Activated gamma-delta T cell (primary cell): ENCODE data around the gene DPP6.
"Not testable (repeated sequence)": the region's sequence is repeated elsewhere in the genome, so short reads cannot be mapped to it uniquely, and the experiment has no call there.

Experiments
- DNase-seq: peaks from one replicate; lab custom pipeline; 2025; lab: John Stamatoyannopoulos, UW

Gene DPP6

DNA sequence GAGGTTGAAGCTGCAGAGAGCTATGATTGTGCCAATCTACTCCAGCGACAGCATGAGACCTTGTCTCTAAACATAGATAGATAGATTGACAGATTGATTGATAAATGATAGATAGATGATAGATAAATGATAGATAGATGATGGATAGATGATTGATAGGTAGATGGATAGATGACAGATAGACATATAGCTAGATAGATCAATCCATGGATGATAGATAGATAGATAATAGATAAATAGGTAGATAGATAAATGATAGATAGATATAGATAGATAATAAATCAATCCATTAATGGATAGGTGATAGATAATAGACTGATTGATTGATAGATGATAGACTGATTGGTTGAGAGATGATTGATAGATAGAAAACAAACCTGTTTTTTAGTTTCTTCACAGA is 601.1 kb downstream of the DPP6 start:
- no peak for DNase-seq

- no peak for DNase-seq
Observed at GRCh38 chr7:154656618-154657017, 604.4 kb downstream of the DPP6 start.

DNA sequence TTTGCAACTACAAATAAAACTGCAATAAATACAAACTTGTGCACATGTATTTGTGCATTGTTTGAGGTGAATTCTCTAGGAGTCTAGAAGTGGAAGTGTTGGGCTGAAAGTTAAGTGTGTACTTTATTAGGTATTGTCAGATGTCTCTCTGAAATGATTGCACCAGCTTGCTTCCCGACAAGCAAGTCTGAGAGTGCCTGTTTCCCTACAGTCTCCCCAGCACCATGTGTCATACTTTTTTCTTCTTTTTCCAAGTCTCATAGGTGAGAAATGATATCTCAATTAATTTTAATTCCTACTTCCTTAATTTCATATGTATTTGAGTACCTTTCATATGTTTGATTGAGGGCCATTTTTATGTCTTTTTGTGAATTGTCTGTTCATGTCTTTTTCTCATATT is 614.6 kb downstream of the DPP6 start:
- no peak for DNase-seq

DNA sequence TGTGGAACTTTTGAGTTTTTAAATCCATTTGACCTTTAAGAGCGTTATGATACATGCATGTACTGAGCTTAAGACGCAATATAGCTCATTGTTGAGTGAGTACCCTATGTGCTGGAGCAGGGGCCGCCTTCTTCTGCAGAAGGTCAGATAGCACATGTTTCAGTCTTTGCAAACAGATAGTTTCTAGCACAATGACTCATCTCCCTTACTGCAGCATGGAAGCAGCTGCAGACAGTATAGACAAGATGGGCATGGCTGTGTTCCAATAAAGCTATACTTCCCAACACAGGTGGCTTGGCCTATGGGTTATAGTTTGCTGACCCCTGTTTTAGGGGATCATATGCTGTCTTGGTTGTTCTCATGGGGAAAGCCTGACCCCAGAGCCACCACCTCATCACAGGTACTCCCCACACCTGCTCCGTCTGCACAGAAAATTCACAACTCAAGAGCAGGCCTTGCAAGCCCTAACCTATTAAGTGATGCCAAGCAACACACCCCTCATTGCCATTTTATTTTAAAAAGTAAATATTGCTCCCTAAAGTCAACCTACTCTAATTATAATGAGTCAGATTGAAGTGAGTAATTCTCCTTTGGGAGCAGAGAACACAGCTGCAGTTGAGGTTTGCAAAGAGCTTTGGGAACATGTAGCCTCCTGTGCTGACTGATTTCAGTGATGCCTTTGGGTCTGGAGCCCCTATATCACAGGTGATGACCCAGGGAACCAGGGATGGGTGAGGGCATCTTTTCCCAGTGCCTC is 620.6 kb downstream of the DPP6 start:
- DNase-seq, result no peak

DNA sequence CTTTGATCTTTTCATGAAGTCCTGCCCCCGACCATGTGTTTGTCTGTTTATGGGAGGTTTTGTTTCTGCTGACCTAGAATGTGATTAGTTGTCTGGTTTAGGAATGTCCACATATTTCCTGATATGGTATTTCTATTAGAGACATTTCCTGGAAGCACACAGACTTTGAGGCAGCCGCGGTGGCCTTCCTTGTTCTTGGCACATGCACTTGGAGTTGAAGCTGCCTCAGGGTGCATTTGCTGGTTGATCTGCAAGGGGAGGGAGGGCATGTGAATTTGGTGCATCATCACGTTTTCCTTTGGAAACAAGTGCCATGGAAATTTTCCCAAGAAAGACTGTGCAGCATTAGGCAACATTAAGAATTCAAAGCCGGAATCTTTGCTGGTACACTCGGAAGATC is 622.0 kb downstream of the DPP6 start:
- DNase-seq, result no peak

DNA sequence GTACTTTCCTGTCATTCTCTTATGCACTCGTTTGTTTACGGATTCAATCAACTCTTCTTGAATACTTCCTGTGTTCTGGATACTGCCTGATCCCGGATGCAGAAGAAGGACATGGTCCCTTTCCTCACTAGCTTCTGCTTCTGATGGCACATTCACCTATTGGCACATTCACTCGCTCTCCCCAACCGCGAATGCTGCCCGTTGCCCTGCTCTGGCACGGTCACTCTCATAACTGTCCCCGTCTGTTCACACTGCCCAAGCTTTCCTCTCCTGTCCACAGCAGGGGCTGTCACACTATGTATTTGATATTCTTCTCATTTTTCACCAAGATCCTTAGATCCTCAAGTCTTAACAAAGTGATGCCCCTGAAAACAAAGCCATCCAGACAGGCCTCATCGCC is 623.4 kb downstream of the DPP6 start:
- no peak for DNase-seq

GRCh38 chr7:154676033-154676421 is 623.8 kb downstream of the DPP6 start:
- not testable (repeated sequence) for DNase-seq

DNA sequence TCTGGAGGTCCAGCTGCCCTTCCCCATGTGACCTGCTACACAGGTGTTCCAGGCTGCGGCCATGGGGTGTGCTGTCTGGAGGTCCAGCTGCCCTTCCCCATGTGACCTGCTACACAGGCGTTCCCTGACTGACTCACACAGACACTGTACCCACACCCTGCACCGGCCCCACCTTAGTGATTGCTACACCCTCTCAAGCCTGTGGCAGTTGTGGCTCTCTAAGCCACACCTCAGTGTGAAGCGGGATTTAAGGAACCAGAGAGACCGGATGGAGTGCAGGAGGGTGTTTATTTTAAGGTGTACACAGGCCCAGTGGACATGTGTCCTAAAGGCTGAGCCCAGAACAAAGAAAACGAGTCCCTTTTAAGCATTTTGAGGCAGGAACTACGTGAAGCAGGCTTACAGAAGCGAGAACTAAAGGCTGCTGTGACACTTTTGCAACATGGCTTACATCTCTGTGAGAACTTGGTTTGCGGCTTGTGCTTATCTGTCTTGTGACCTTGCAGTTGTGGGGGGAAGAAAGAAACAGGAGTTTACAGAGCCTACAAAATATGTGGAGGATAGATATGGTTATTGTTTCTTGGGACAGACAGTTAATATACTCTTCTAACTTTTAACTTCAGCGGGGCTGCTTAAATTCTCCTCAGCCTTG is 624.4 kb downstream of the DPP6 start:
- DNase-seq, result no peak

DNA sequence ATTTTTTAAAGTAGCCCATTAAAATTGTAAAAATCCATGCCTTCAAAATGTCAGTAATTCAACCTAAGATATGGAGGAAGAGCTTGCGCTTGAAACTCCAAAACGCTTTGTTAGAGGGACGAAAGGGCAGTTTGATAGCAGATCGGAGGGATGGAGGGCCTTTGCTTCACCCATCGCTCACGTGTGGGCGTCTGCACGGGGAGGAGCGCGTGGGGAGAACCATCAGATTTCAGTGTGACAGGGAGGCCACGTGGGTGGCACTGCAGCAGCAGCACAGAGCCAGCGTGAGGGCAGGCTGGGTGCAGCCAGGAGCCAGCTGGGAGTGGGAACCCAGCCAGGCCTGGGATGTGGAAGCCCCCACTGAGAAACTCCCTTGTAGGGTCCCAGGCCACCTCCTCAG is 625.3 kb downstream of the DPP6 start:
- no peak for DNase-seq

GRCh38 chr7:154678001-154678550 is 625.9 kb downstream of the DPP6 start:
- not testable (repeated sequence) for DNase-seq

DNA sequence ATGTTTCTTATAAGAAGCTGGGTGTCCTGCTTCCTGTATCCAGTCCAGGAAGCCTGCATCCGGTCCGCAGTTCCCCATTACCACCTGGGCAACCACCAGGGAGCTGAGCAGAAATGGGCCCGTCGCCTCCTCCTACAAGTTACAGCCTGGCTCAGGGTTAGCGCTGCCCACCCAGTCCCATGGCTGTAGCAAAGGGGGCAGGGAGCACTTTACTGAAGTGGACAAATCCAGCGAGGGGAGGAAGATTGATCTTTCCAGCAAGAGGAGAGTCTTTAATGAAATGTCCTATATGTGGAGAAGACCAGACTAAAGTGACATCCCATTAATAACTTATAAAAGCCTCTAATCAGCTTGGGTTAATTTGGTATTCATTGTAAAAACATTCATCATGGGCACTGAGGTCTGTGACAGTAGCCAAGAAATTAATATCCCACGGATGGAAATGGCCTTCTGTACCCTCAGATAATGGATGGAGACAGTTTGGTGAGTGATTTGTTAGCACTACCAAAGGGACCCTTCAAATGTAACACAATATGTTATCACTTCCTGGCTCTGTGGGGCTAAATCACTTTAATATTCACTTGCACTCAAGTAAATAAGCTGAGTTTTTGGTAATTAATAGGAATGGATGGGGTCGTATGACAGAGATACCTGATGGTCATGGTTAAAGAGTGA is 627.3 kb downstream of the DPP6 start:
- DNase-seq, result no peak

GRCh38 chr7:154680894-154681659 is 628.9 kb downstream of the DPP6 start:
- no peak for DNase-seq

DNA sequence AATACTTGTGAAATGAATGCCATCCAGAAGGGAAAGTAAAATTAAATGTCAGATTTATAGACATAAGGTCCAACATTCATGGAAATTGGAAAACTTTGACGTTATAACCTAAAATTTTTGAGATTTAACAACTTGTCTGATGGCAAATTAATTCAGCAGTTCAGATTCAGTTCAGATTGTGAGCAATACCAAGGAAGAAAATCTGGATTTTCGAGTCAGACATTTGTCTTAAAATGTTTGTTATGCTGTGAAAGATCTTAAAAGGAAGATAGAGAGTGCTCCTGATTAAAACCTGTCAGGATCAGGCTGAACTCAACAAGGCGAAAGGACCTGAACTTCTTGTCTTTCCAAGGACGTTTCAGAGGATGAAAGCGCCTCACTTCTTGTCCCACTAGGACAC is 629.8 kb downstream of the DPP6 start:
- DNase-seq, result no peak

DNA sequence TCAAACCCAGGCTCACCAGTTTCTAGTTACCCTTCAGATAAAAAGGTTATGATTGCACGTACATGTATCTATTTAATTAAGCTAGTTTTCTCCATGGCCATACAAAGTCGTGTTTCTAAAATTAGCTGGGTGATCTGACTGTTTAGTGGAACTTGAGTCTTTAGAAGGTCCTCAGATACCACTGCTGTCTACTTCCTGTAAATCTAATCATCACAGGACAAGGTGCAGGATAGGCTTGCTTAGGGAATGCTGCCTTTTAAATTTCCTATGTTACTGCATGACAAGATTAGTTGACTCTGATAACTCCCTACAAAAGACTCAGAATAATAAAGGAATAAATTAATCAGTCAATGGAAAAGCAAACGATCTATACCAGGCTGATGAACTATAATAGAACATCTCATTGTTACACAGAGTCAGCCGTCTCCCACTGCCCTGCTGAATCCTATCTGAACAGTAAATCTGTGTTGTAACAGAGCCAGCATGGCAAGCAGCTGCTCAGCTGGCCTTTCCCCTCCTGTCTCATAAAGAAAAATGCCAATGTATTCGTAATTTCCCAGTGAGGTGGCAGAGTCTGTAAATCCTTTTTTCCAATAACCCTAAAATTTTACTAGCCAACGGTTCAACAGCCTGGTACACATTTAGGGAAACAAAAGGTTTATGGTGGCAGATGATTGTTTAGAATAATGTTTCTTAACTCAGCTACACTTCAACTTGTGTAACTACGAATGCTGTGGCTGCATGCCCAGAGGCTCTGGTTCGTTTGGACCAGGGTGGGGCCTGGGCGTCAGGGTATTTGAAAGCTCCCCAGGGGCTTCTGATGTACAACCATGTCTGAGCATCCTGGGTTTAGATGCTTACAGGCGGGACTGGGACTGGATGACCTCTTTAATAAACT is 632.7 kb downstream of the DPP6 start:
- DNase-seq, result no peak

GRCh38 chr7:154685564-154685901 is 633.3 kb downstream of the DPP6 start:
- DNase-seq, result no peak

GRCh38 chr7:154686305-154686704 is 634.1 kb downstream of the DPP6 start:
- DNase-seq, result no peak

GRCh38 chr7:154688952-154689351 is 636.8 kb downstream of the DPP6 start:
- DNase-seq, result no peak

DNA sequence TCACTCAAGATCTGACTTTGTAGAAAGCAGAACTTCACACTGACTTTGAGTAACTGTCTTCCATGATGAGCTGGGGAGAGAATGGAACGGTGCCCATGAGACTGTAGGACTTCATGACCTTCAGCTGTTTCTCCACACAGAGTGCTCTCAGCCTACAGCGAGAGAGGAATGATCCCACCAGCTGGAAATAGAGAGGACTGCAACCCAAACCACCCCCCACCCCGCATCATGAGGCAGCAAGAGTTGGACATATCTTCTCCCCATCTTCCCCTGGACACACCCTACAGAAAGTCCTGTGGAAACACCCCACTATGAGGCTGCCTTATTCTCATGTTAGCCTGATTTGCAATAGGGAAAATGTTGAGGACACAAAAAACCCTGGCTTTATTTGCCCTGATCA is 638.2 kb downstream of the DPP6 start:
- no peak for DNase-seq

DNA sequence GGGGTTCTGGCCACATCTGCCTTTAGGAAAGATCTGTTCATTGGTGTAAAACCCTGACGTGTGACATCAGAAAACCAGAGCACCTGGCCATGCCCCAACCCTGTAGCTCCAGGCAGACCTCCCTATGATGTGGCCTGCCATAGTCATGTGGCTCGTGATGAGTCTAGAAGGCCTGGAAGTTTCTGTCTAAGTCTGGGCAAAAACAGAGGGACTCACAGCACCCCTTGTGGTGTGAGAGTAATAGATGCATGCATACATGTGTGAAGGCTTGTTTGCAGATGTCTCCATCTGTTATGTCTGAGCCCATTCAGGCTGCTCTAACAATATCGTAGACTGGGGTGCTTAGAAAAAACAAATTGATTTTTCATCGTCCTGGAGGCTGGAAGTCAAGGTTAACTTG is 641.5 kb downstream of the DPP6 start:
- no peak for DNase-seq

DNA sequence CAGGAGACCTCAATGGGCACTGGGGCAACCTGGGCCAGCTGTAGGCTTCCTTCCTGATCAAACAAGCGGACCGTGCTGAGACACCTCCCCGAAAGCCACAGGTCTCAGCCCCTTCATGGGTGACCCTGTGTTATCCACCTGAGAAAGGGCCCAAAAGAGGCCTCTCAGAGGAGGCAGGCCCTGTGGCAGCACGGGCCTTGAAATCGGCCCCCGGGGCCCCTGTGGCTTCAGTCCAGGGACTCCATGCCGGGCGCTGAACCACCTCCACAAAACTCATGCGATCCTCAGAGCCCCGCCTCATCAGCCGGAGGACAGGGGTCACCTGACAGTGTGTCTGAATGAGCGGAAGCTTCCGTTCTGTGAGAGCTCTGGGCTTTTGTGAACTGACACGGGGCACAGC is 643.6 kb downstream of the DPP6 start:
- DNase-seq, result no peak

- no peak for DNase-seq
Observed at GRCh38 chr7:154696556-154696955, 644.4 kb downstream of the DPP6 start.
